SK-N-SH (cell line): Measurements from ENCODE around the gene IPO11. TPM values are rescaled to one million over a fixed set of nuclear protein-coding genes. Genes with fewer than 3 reads are reported as not detected.

Experiments used
- CTCF ChIA-PET: fragments of 300-600, 350-600 bp; formaldehyde crosslinking; extraction: SDS; loops from one replicate; lab custom pipeline; 2021; lab: Yijun Ruan, JAX
- POLR2A ChIA-PET: fragments of 350-600 bp; sonication (Branson Sonifier 250); formaldehyde crosslinking; extraction: SDS; loops from one replicate; lab custom pipeline; 2020; ENCODE audit warnings: antibody characterized with exemption, inconsistent platforms; lab: Yijun Ruan, JAX
- DNase-seq: peaks from one replicate; pipeline ENCODE4 v3.0.0; 2012
- H2AFZ ChIP-seq: fragments of 200-600 bp; sonication (generic); 2 replicates; pipeline ENCODE4 v1.8.1; 2016; ENCODE audit warnings: antibody characterized with exemption, mild to moderate bottlenecking, low read depth
- H3F3A ChIP-seq: fragments of 200-600 bp; sonication (generic); replicated peaks from 2 replicates; pipeline ENCODE3; 2016; ENCODE audit warnings: antibody characterized with exemption, mild to moderate bottlenecking; ENCODE audit not compliant: insufficient read depth
- H3K27ac ChIP-seq, 2 experiments: fragments of 200-500 bp in 1 of 2; fragments of 200-600 bp in 1 of 2; sonication (Bioruptor generic) in 1 of 2; sonication (generic), shearing (Covaris generic) in 1 of 2; 2 replicates each; pipeline versions ENCODE4 v1.5.1 to v1.6.1; 2014 to 2016; ENCODE audit warnings: low read depth in 2 of 2, inconsistent platforms in 1 of 2, low read length in 1 of 2, mild to moderate bottlenecking in 1 of 2, mixed read lengths in 1 of 2
- H3K27me3 ChIP-seq: fragments of 200-600 bp; sonication (generic), shearing (Covaris generic); 2 replicates; pipeline ENCODE4 v1.6.1; 2016; ENCODE audit warnings: mixed run types; ENCODE audit not compliant: insufficient read depth
- H3K36me3 ChIP-seq, 2 experiments: fragments of 200-500 bp in 1 of 2; fragments of 200-600 bp in 1 of 2; sonication (Bioruptor generic) in 1 of 2; sonication (generic) in 1 of 2; replicated peaks in 1 of 2; 2 replicates each; pipeline versions ENCODE3 to v1.5.1; 2014 to 2016; ENCODE audit warnings: low read length in 1 of 2, mild to moderate bottlenecking in 1 of 2; ENCODE audit not compliant: insufficient read depth in 2 of 2, control insufficient read depth in 1 of 2
- H3K4me1 ChIP-seq, 2 experiments: fragments of 200-500 bp in 1 of 2; fragments of 200-600 bp in 1 of 2; sonication (Bioruptor generic) in 1 of 2; sonication (generic), shearing (Covaris generic) in 1 of 2; 2 replicates each; pipeline versions ENCODE4 v1.5.1 to v1.6.1; 2014 to 2016; ENCODE audit warnings: low read depth in 1 of 2, low read length in 1 of 2, mixed run types in 1 of 2; ENCODE audit not compliant: insufficient read depth in 2 of 2, control insufficient read depth in 1 of 2
- H3K4me2 ChIP-seq: fragments of 200-600 bp; sonication (generic), shearing (Covaris generic); 2 replicates; pipeline ENCODE4 v1.6.1; 2017; ENCODE audit warnings: mixed run types
- H3K4me3 ChIP-seq, 2 experiments: fragments of 200-500 bp in 1 of 2; fragments of 200-600 bp in 1 of 2; sonication (Bioruptor generic) in 1 of 2; sonication (generic), shearing (Covaris generic) in 1 of 2; 2 replicates each; pipeline versions ENCODE4 v1.5.1 to v1.8.1; 2014 to 2016; ENCODE audit warnings: low read depth in 2 of 2, inconsistent platforms in 1 of 2, low read length in 1 of 2, mild to moderate bottlenecking in 1 of 2, mixed read lengths in 1 of 2, moderate library complexity in 1 of 2
- H3K79me2 ChIP-seq: fragments of 200-600 bp; sonication (generic); 2 replicates; pipeline ENCODE4 v1.8.1; 2017; ENCODE audit warnings: mild to moderate bottlenecking; ENCODE audit not compliant: insufficient read depth
- H3K9ac ChIP-seq: fragments of 200-600 bp; sonication (generic); 2 replicates; pipeline ENCODE4 v1.6.1; 2017; ENCODE audit warnings: mixed run types
- H3K9me2 ChIP-seq: fragments of 200-600 bp; sonication (generic); 2 replicates; pipeline ENCODE4 v1.6.1; 2017; ENCODE audit warnings: mixed run types
- H3K9me3 ChIP-seq: fragments of 200-600 bp; sonication (generic); 2 replicates; pipeline ENCODE4 v1.6.1; 2017; ENCODE audit warnings: mixed run types, mild to moderate bottlenecking, moderate library complexity
- H4K20me1 ChIP-seq: fragments of 200-600 bp; sonication (generic); 2 replicates; pipeline ENCODE4 v1.6.1; 2017; ENCODE audit warnings: mild to moderate bottlenecking, mixed run types; ENCODE audit not compliant: insufficient read depth
- CHD2 ChIP-seq: fragments of 150-350 bp; IDR thresholded peaks from 2 replicates; pipeline ENCODE4 v1.6.1; 2018; ENCODE audit warnings: low read length; ENCODE audit not compliant: partially characterized antibody
- ELF1 ChIP-seq: IDR thresholded peaks from 2 replicates; pipeline ENCODE4 v1.4.0; 2012
- EP300 ChIP-seq, 2 experiments: IDR thresholded peaks; 2 replicates each; pipeline versions ENCODE4 v1.4.0 to v1.6.1; 2012; ENCODE audit warnings: borderline replicate concordance in 1 of 2, low read depth in 1 of 2, low read length in 1 of 2
- EZH2phosphoT487 ChIP-seq: fragments of 200-600 bp; sonication (generic); IDR thresholded peaks from 2 replicates; pipeline ENCODE4 v1.6.1; 2017; ENCODE audit warnings: low read depth, mixed run types, mild to moderate bottlenecking, antibody characterized with exemption, moderate library complexity, borderline replicate concordance
- FOXJ3 ChIP-seq: sonication (generic); formaldehyde crosslinking; IDR thresholded peaks from 2 replicates; pipeline ENCODE4 v1.5.1; 2020; ENCODE audit warnings: mild to moderate bottlenecking, missing genetic modification reagents
- JUND ChIP-seq: IDR thresholded peaks from 2 replicates; pipeline ENCODE4 v1.4.0; 2012
- MEF2A ChIP-seq: IDR thresholded peaks from 2 replicates; pipeline ENCODE4 v1.4.0; 2012; ENCODE audit warnings: low read depth, borderline replicate concordance
- MXI1 ChIP-seq: IDR thresholded peaks from 2 replicates; pipeline ENCODE4 v1.6.1; 2012; ENCODE audit warnings: mild to moderate bottlenecking, low read depth, low read length, improper control_type of control experiment
- NFIC ChIP-seq: IDR thresholded peaks from 2 replicates; pipeline ENCODE4 v1.4.0; 2012; ENCODE audit warnings: borderline replicate concordance
- NRF1 ChIP-seq: IDR thresholded peaks from 2 replicates; pipeline ENCODE4 v1.6.1; 2012; ENCODE audit warnings: low read depth, mild to moderate bottlenecking, low read length
- PBX3 ChIP-seq: IDR thresholded peaks from 2 replicates; pipeline ENCODE4; 2012
- RCOR1 ChIP-seq: fragments of 150-350 bp; IDR thresholded peaks from 2 replicates; pipeline ENCODE4 v1.6.1; 2017; ENCODE audit warnings: antibody characterized with exemption, low read length
- SMC3 ChIP-seq: IDR thresholded peaks from 2 replicates; pipeline ENCODE4 v1.6.1; 2012; ENCODE audit warnings: low read depth, low read length, improper control_type of control experiment
- TAF1 ChIP-seq: IDR thresholded peaks from 2 replicates; pipeline ENCODE4 v1.6.1; 2012; ENCODE audit warnings: low read depth, mild to moderate bottlenecking, low read length, moderate library complexity, borderline replicate concordance
- TEAD4 ChIP-seq: IDR thresholded peaks from 2 replicates; pipeline ENCODE4 v1.4.0; 2012; ENCODE audit warnings: mild to moderate bottlenecking, borderline replicate concordance; ENCODE audit not compliant: insufficient read depth
- YY1 ChIP-seq: IDR thresholded peaks from 2 replicates; pipeline ENCODE4 v1.4.0; 2012; ENCODE audit warnings: low read depth, mild to moderate bottlenecking
- WGBS: methylation state at CpG from one replicate; pipeline ENCODE4 v1.1.6; 2017; ENCODE audit warnings: low lambda C conversion rate; 5-methylcytosine and 5-hydroxymethylcytosine counted together
- polyA plus RNA-seq, 3 experiments: library from polyadenylated mRNA; depleted of rRNA; stranded (reverse); fragments of >200 nt; gene quantifications; 2 replicates each; pipeline ENCODE4 v1.2.3, GENCODE V29; 2012
- TF ChIP-seq, protein P1 (sequence below): IDR thresholded peaks from 2 replicates; pipeline ENCODE4 v1.6.1; 2012; ENCODE audit warnings: mild to moderate bottlenecking, low read depth, low read length, moderate library complexity

The IPO11 gene
- polyA plus RNA-seq, 1 of the 3 experiments (the other 2 are of a cell fraction): 8.1 TPM

- Histone ChIP-seq H2AFZ (no peak overlapping the region), H3K4me2 (no peak overlapping the region), H3K27ac (no peak overlapping the region), H4K20me1 (no peaks in the 10 kb centered on the region), H3K27me3 (no peaks in the 10 kb centered on the region), H3K9ac (no peak overlapping the region), H3K4me3 (no peak overlapping the region), H3K36me3 (peaks cover 14 to 17% of the 10 kb centered on the region in 2 experiments), H3K9me2 (no peaks in the 10 kb centered on the region), H3K9me3 (no peaks in the 10 kb centered on the region), H3K79me2 (no peaks in the 10 kb centered on the region), H3K4me1 (peaks cover 0 to 12% of the 10 kb centered on the region in 2 experiments; a peak in 2 of 4 replicates), H3F3A (peaks cover 5% of the 10 kb centered on the region)
- WGBS: 95% methylated on average over 5 of the region's 5 CpGs
- ChIA-PET POLR2A (no interaction called here), CTCF (no interaction called here)
- TF ChIP-seq ELF1: no peak
- no peak for TF ChIP-seq TAF1
- no peak for TF ChIP-seq YY1
- TF ChIP-seq, protein P1, sequence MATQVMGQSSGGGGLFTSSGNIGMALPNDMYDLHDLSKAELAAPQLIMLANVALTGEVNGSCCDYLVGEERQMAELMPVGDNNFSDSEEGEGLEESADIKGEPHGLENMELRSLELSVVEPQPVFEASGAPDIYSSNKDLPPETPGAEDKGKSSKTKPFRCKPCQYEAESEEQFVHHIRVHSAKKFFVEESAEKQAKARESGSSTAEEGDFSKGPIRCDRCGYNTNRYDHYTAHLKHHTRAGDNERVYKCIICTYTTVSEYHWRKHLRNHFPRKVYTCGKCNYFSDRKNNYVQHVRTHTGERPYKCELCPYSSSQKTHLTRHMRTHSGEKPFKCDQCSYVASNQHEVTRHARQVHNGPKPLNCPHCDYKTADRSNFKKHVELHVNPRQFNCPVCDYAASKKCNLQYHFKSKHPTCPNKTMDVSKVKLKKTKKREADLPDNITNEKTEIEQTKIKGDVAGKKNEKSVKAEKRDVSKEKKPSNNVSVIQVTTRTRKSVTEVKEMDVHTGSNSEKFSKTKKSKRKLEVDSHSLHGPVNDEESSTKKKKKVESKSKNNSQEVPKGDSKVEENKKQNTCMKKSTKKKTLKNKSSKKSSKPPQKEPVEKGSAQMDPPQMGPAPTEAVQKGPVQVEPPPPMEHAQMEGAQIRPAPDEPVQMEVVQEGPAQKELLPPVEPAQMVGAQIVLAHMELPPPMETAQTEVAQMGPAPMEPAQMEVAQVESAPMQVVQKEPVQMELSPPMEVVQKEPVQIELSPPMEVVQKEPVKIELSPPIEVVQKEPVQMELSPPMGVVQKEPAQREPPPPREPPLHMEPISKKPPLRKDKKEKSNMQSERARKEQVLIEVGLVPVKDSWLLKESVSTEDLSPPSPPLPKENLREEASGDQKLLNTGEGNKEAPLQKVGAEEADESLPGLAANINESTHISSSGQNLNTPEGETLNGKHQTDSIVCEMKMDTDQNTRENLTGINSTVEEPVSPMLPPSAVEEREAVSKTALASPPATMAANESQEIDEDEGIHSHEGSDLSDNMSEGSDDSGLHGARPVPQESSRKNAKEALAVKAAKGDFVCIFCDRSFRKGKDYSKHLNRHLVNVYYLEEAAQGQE: no peak
- TF ChIP-seq SMC3: no peak
- no peak for TF ChIP-seq EP300 (IDR thresholded peaks at IDR 0.05; ENCODE audit: borderline replicate concordance in 1 of 2, low read depth in 1 of 2, low read length in 1 of 2)
- TF ChIP-seq NRF1: no peak
- TF ChIP-seq RCOR1: no peak
- TF ChIP-seq MEF2A: no peak
- no peak for TF ChIP-seq EZH2phosphoT487
- no peak for TF ChIP-seq PBX3
- TF ChIP-seq CHD2: no peak
- no peak for DNase-seq
Observed at GRCh38 chr5:62579761-62580160, 167.2 kb downstream of the IPO11 start.

GRCh38 chr5:62581836-62582597, 169.5 kb downstream of the IPO11 start:
- Histone ChIP-seq H3K9me2 (no peaks in the 10 kb centered on the region), H3K4me1 (peaks cover 0 to 18% of the 10 kb centered on the region in 2 experiments; a peak in 2 of 4 replicates), H3K9me3 (no peaks in the 10 kb centered on the region), H2AFZ (no peak overlapping the region), H3K27me3 (no peaks in the 10 kb centered on the region), H3K4me3 (no peak overlapping the region), H3K4me2 (no peak overlapping the region)
- CTCF ChIA-PET: interaction anchor here (0.6 to 1.2 kb wide), 3 partner anchors 31 to 123 kb away, joined by 3 to 5 read pairs (median 3); no protein-coding TSS in a partner anchor
- DNase-seq: no peak
- TF ChIP-seq FOXJ3 (CRISPR knock-in tag): no peak
- no peak for TF ChIP-seq TEAD4
- TF ChIP-seq TAF1: no peak
- TF ChIP-seq NFIC: no peak
- no peak for TF ChIP-seq RCOR1
- no peak for TF ChIP-seq SMC3
- TF ChIP-seq JUND: no peak
- TF ChIP-seq ELF1: no peak
- no peak for TF ChIP-seq PBX3
- no peak for TF ChIP-seq MXI1
- TF ChIP-seq MEF2A: no peak
- TF ChIP-seq, all 33 proteins: peak for 0
- POLR2A ChIA-PET: no interaction called here
- no peaks in the 10 kb centered on the region for H3K79me2 ChIP-seq
- no peaks in the 10 kb centered on the region for H4K20me1 ChIP-seq
- 90% methylated on average over 8 of the region's 8 CpGs for WGBS
- H3K36me3 ChIP-seq: peaks cover 14 to 17% of the 10 kb centered on the region in 2 experiments
- H3K9ac ChIP-seq: no peak overlapping the region
- H3F3A ChIP-seq: peaks cover 5% of the 10 kb centered on the region
- H3K27ac ChIP-seq: no peak overlapping the region
